H1 (cell line): ENCODE measurements around the gene DOCK1. TPM values are rescaled to one million over a fixed set of nuclear protein-coding genes. Genes with fewer than 3 reads are reported as not detected.

Experiments
- CTCF ChIA-PET: fragments of 300-600 bp; sonication (Branson Sonifier 250); formaldehyde crosslinking; loops from one replicate; lab custom pipeline; 2021; ENCODE audit not compliant: partially characterized antibody; lab: Charles Lee
- POLR2A ChIA-PET: fragments of 300-600 bp; sonication (Branson Sonifier 250); formaldehyde crosslinking; loops from one replicate; lab custom pipeline; 2021; ENCODE audit warnings: inconsistent platforms; ENCODE audit not compliant: partially characterized antibody; lab: Charles Lee
- DNase-seq, 2 experiments: peaks; one replicate each; pipeline versions ENCODE4 v3.0.0 to v3.0.0-alpha.2; 2010 to 2022; ENCODE audit warnings: low spot score in 2 of 2, low read depth in 1 of 2, mixed read lengths in 1 of 2
- FAIRE-seq: peaks from 2 replicates; lab custom pipeline; 2011; peaks lifted over from hg19 to GRCh38; lab: Jason Lieb, UNC
- H2AFZ ChIP-seq: 2 replicates; pipeline ENCODE4 v1.8.1; 2012; ENCODE audit warnings: low read length, inconsistent platforms
- H2AK5ac ChIP-seq: 2 replicates; pipeline ENCODE4 v1.6.1; 2013; ENCODE audit warnings: low read depth, low read length
- H2BK120ac ChIP-seq: replicated peaks from 2 replicates; pipeline ENCODE3; 2013; ENCODE audit warnings: low read depth, low read length, inconsistent platforms
- H2BK12ac ChIP-seq: 2 replicates; pipeline ENCODE4 v1.6.1; 2013; ENCODE audit warnings: low read depth, low read length
- H2BK15ac ChIP-seq: 2 replicates; pipeline ENCODE4 v1.6.1; 2013; ENCODE audit warnings: low read length
- H2BK20ac ChIP-seq: 2 replicates; pipeline ENCODE4 v1.6.1; 2013; ENCODE audit warnings: low read length
- H2BK5ac ChIP-seq: 2 replicates; pipeline ENCODE4 v1.6.1; 2013; ENCODE audit warnings: low read depth, low read length
- H3K14ac ChIP-seq: 2 replicates; pipeline ENCODE4 v1.6.1; 2013; ENCODE audit warnings: inconsistent platforms; ENCODE audit not compliant: insufficient read length
- H3K18ac ChIP-seq: 2 replicates; pipeline ENCODE4 v1.6.1; 2013; ENCODE audit warnings: low read length; ENCODE audit errors: extremely low read depth
- H3K23ac ChIP-seq: 2 replicates; pipeline ENCODE4 v1.6.1; 2013; ENCODE audit warnings: inconsistent platforms; ENCODE audit not compliant: insufficient read length
- H3K23me2 ChIP-seq: 2 replicates; pipeline ENCODE4 v1.6.1; 2013; ENCODE audit warnings: low read depth, low read length
- H3K27ac ChIP-seq: 2 replicates; pipeline ENCODE4 v1.6.1; 2011; ENCODE audit warnings: low read depth, low read length, inconsistent platforms
- H3K27me3 ChIP-seq, 4 experiments: replicated peaks in 1 of 4; 1 replicate in 1 of 4; 2 replicates in 3 of 4; pipeline versions ENCODE4 v1.6.1 to v1.8.1; 2011 to 2013; ENCODE audit warnings: low read length in 3 of 4, mild to moderate bottlenecking in 3 of 4, inconsistent platforms in 2 of 4, mixed read lengths in 2 of 4, moderate library complexity in 1 of 4; ENCODE audit not compliant: control insufficient read depth in 3 of 4, insufficient read depth in 3 of 4; ENCODE audit errors: extremely low read depth in 1 of 4
- H3K36me3 ChIP-seq, 4 experiments: 2 replicates each; pipeline versions ENCODE4 v1.6.1 to v1.8.1; 2011 to 2013; ENCODE audit warnings: mild to moderate bottlenecking in 4 of 4, low read length in 3 of 4, moderate library complexity in 2 of 4, control low read depth in 1 of 4, inconsistent platforms in 1 of 4; ENCODE audit not compliant: insufficient read depth in 4 of 4, control insufficient read depth in 2 of 4
- H3K4ac ChIP-seq: replicated peaks from 2 replicates; pipeline ENCODE3; 2013; ENCODE audit warnings: low read length, low read depth, mixed read lengths, inconsistent platforms; ENCODE audit not compliant: insufficient read length
- H3K4me1 ChIP-seq, 4 experiments: replicated peaks in 1 of 4; 1 replicate in 1 of 4; 2 replicates in 3 of 4; pipeline versions ENCODE4 v1.6.1 to v1.8.1; 2011 to 2013; ENCODE audit warnings: low read length in 3 of 4, inconsistent platforms in 2 of 4, mixed read lengths in 1 of 4; ENCODE audit not compliant: insufficient read depth in 4 of 4, control insufficient read depth in 3 of 4
- H3K4me2 ChIP-seq, 2 experiments: 2 replicates each; pipeline versions ENCODE4 v1.6.1 to v1.8.1; 2011 to 2013; ENCODE audit warnings: low read depth in 2 of 2, low read length in 2 of 2, control low read depth in 1 of 2, inconsistent platforms in 1 of 2, mild to moderate bottlenecking in 1 of 2; ENCODE audit not compliant: insufficient read depth in 1 of 2
- H3K4me3 ChIP-seq, 4 experiments: fragments of 200-600, 300-600 bp in 1 of 4; sonication (generic), shearing (Covaris generic), sonication (Bioruptor Twin) in 1 of 4; 2 replicates each; pipeline versions ENCODE4 v1.5.1 to v1.8.1; 2011 to 2016; ENCODE audit warnings: low read length in 4 of 4, low read depth in 3 of 4, control low read depth in 2 of 4, inconsistent platforms in 2 of 4, mild to moderate bottlenecking in 2 of 4, mixed read lengths in 1 of 4, moderate library complexity in 1 of 4; ENCODE audit not compliant: insufficient read depth in 2 of 4; ENCODE audit errors: extremely low read depth in 1 of 4
- H3K56ac ChIP-seq: replicated peaks from 2 replicates; pipeline ENCODE3; 2013; ENCODE audit warnings: low read depth, mild to moderate bottlenecking, mixed read lengths, low read length, inconsistent platforms; ENCODE audit not compliant: insufficient read length
- H3K79me1 ChIP-seq: 2 replicates; pipeline ENCODE4 v1.6.1; 2013; ENCODE audit warnings: low read depth, low read length, control low read depth
- H3K79me2 ChIP-seq, 2 experiments: 2 replicates each; pipeline versions ENCODE4 v1.6.1 to v1.8.1; 2012 to 2013; ENCODE audit warnings: low read length in 2 of 2, mild to moderate bottlenecking in 2 of 2, inconsistent platforms in 1 of 2; ENCODE audit not compliant: insufficient read depth in 2 of 2, control insufficient read depth in 1 of 2
- H3K9ac ChIP-seq, 4 experiments: replicated peaks in 1 of 4; 1 replicate in 1 of 4; 2 replicates in 3 of 4; pipeline versions ENCODE4 v1.6.1 to v1.8.1; 2011 to 2013; ENCODE audit warnings: low read depth in 3 of 4, low read length in 3 of 4, control low read depth in 2 of 4, mild to moderate bottlenecking in 2 of 4, moderate library complexity in 2 of 4, inconsistent platforms in 1 of 4; ENCODE audit errors: extremely low read depth in 1 of 4
- H3K9me3 ChIP-seq, 2 experiments: 2 replicates each; pipeline versions ENCODE4 v1.6.1 to v1.8.1; 2012 to 2013; ENCODE audit warnings: mild to moderate bottlenecking in 2 of 2, moderate library complexity in 2 of 2, control low read depth in 1 of 2, inconsistent platforms in 1 of 2, low read depth in 1 of 2, low read length in 1 of 2, mixed read lengths in 1 of 2; ENCODE audit not compliant: insufficient read depth in 2 of 2
- H4K20me1 ChIP-seq, 2 experiments: replicated peaks in 1 of 2; 2 replicates each; pipeline versions ENCODE3 to v1.8.1; 2011 to 2013; ENCODE audit warnings: inconsistent platforms in 2 of 2, low read length in 2 of 2, mild to moderate bottlenecking in 1 of 2; ENCODE audit not compliant: insufficient read depth in 2 of 2, control insufficient read depth in 1 of 2
- H4K5ac ChIP-seq: 2 replicates; pipeline ENCODE4 v1.6.1; 2013; ENCODE audit warnings: low read length, low read depth, mixed read lengths, inconsistent platforms; ENCODE audit not compliant: insufficient read length
- H4K8ac ChIP-seq: 2 replicates; pipeline ENCODE4 v1.8.0; 2013; ENCODE audit warnings: mild to moderate bottlenecking, moderate library complexity, low read length, inconsistent platforms; ENCODE audit not compliant: insufficient read depth; ENCODE audit errors: extremely low read depth
- H4K91ac ChIP-seq: replicated peaks from 2 replicates; pipeline ENCODE3; 2013; ENCODE audit warnings: low read length, mixed read lengths, inconsistent platforms; ENCODE audit not compliant: insufficient read length
- CHD1 ChIP-seq: IDR thresholded peaks from 2 replicates; pipeline ENCODE4 v1.6.1; 2012; ENCODE audit warnings: low read depth, low read length, improper control_type of control experiment
- CREB1 ChIP-seq: IDR thresholded peaks from 2 replicates; pipeline ENCODE4 v1.6.1; 2012; ENCODE audit warnings: inconsistent platforms
- FOSL1 ChIP-seq: IDR thresholded peaks from 2 replicates; pipeline ENCODE4 v1.6.1; 2011; ENCODE audit warnings: mild to moderate bottlenecking, low read depth, low read length, moderate library complexity; ENCODE audit not compliant: insufficient read depth
- KDM4A ChIP-seq: IDR thresholded peaks from one replicate; pipeline ENCODE4 v1.7.1; 2012; ENCODE audit warnings: low read depth, mild to moderate bottlenecking, moderate library complexity, low read length, inconsistent platforms; ENCODE audit not compliant: severe bottlenecking
- POLR2A ChIP-seq, 2 experiments: IDR thresholded peaks; 1 replicate in 1 of 2; 2 replicates in 1 of 2; pipeline ENCODE4 v1.6.1; 2011; ENCODE audit warnings: low read depth in 2 of 2, low read length in 2 of 2, mild to moderate bottlenecking in 2 of 2; ENCODE audit errors: control extremely low read depth in 1 of 2
- SAP30 ChIP-seq: fragments of 300-600 bp; sonication (generic); IDR thresholded peaks from 2 replicates; pipeline ENCODE4 v1.7.1; 2012; ENCODE audit warnings: low read length, moderate library complexity, mild to moderate bottlenecking, inconsistent platforms; ENCODE audit not compliant: insufficient read depth, insufficient replicate concordance
- SP1 ChIP-seq: IDR thresholded peaks from 2 replicates; pipeline ENCODE4 v1.6.1; 2011; ENCODE audit warnings: low read depth, low read length
- SUZ12 ChIP-seq: fragments of 200-600 bp; sonication (generic); IDR thresholded peaks from 2 replicates; pipeline ENCODE4 v1.6.1; 2012; ENCODE audit warnings: mild to moderate bottlenecking, inconsistent platforms, low read length, moderate library complexity, mixed read lengths
- TAF7 ChIP-seq: optimal IDR thresholded peaks from 2 replicates; pipeline ENCODE3; 2011; ENCODE audit warnings: low read depth, mild to moderate bottlenecking, inconsistent platforms, low read length, moderate library complexity, borderline replicate concordance
- WGBS, 2 experiments: shearing (Covaris generic) in 1 of 2; methylation state at CpG; one replicate each; pipeline versions ENCODE4 v1.1.6 to v1.1.7; 2013 to 2015; ENCODE audit warnings: low lambda C conversion rate in 2 of 2, mixed read lengths in 2 of 2, inconsistent platforms in 1 of 2, low coverage in 1 of 2, missing lambda C conversion rate in 1 of 2; ENCODE audit not compliant: insufficient replicate concordance in 2 of 2, insufficient coverage in 1 of 2, insufficient read length in 1 of 2; ENCODE audit errors: extremely low coverage in 1 of 2, missing lambda C conversion rate in 1 of 2; 5-methylcytosine and 5-hydroxymethylcytosine counted together
- polyA plus RNA-seq, 7 experiments: library from polyadenylated mRNA; depleted of rRNA in 3 of 7; stranded (reverse) in 5 of 7; unstranded in 2 of 7; fragments of >200 nt in 5 of 7; fragments of 200-250 nt in 2 of 7; gene quantifications; 1 replicate in 5 of 7; 2 replicates in 1 of 7; 4 replicates in 1 of 7; pipeline versions ENCODE4 v1.2.1 to v1.2.3, GENCODE V29; 2011 to 2013; ENCODE audit warnings: missing spikeins in 2 of 7, mixed read lengths in 2 of 7
- total RNA-seq: library from RNA; stranded (reverse); fragmentation: NEBNext Ultra II Directional; extraction: Animal tissue kit (Norgen Biotek cat#: 25700); gene quantifications from 2 replicates; pipeline ENCODE4 v1.2.1, GENCODE V29; 2021

DOCK1 gene
- total and polyA plus RNA-seq, 2 of the 8 experiments (the other 6 are each of a cell fraction or from before 2014, with no cell fraction given): 11.6 to 53.0 TPM

- DNase-seq (no peak), FAIRE-seq (no peak)
- Histone ChIP-seq H2BK15ac (no peak overlapping the region), H2BK120ac (no peak overlapping the region), H2AK5ac (no peak overlapping the region), H2AFZ (no peak overlapping the region), H3K4me2 (no peak overlapping the region), H2BK20ac (no peak overlapping the region), H3K4me3 (no peak overlapping the region), H4K20me1 (peaks cover 0 to 7% of the 10 kb centered on the region in 2 experiments), H3K14ac (no peak overlapping the region), H3K23me2 (no peaks in the 10 kb centered on the region), H3K9me3 (no peaks in the 10 kb centered on the region), H3K9ac (no peak overlapping the region), H3K79me1 (no peaks in the 10 kb centered on the region; the same call in 1 of the 2 replicates), H4K8ac (no peak overlapping the region), H2BK5ac (no peak overlapping the region), H3K23ac (no peak overlapping the region), H3K18ac (no peak overlapping the region), H3K4ac (no peak overlapping the region), H3K27me3 (no peaks in the 10 kb centered on the region), H3K4me1 (no peaks in the 10 kb centered on the region), H3K79me2 (no peaks in the 10 kb centered on the region), H4K91ac (no peak overlapping the region), H3K36me3 (peaks cover 16 to 49% (median 38%) of the 10 kb centered on the region in 4 experiments; a peak in 7 of 8 replicates), H3K27ac (no peak overlapping the region), H4K5ac (no peak overlapping the region), H2BK12ac (no peak overlapping the region), H3K56ac (no peak overlapping the region)
- TF ChIP-seq SAP30 (no peak), POLR2A (IDR thresholded peaks at IDR 0.05; ENCODE audit: control extremely low read depth in 1 of 2, low read depth in 2 of 2, low read length in 2 of 2) (no peak), CREB1 (no peak), CHD1 (no peak), SP1 (no peak), TAF7 (no peak), FOSL1 (no peak), SUZ12 (no peak), KDM4A (no peak)
- CTCF ChIA-PET: interaction anchor here (1.1 kb wide), 1 partner anchor 54 kb away, joined by 3 read pairs; no protein-coding TSS in a partner anchor
- 87% methylated on average over 5 of the region's 9 CpGs; no CpG with 5 or more reads in 1 of the 2 experiments for WGBS, 2 experiments
- POLR2A ChIA-PET: no interaction called here
Observed at GRCh38 chr10:127027786-127028185, 122.6 kb downstream of the DOCK1 start.
